Measurements from ENCODE around the gene SLC9A3.

SLC9A3 gene

DNA sequence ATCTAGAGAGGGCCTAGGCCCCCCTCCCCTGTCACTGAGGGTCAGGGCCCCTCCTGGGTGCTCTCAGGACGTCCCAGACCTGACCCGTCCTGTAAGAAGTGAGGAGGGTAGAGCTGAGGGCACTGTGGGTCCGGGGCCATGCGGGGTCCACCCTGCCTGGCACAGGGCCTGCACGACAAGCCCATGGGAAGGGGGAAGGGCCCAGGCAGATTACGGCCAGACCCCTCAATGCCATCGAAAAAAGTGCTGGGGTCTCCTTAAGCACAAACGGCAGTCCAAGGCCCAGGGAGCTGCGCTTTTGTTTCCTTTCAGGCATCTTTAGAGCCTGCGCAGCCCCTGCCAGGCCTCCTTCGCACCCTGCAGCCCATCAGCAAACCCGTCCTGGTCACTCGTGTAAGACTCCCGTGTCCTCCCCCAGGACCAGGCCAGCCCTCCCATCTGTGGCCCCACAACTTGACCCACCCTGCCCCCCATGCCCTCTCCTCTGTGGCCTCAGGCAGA is 85.7 kb downstream of the SLC9A3 start:
- no peak for DNase-seq

DNA sequence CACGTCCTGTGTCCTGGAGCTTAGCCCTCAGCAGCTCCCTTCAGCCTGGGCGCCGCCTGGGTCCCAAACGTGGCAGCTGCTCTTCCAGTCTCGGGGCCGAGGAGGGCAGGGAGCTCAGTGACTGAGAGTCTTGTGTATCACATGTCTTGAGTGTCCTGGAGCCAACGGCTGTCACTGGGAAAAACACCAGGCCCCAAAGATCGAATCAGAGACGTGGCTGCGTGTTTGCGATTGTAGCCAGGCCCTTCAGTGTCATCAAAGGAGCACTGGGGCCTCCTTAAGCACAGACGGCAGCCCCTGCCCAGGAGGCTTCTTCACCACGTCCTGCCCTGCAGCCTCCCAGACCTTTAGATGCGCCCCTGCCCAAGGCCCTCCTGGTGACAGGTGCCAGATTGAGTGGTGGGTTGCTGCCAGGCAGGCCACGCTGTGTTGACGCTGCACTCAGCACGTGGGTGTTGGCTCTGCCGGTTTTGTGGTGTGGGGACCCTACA is 86.9 kb downstream of the SLC9A3 start:
- no peak for DNase-seq

DNA sequence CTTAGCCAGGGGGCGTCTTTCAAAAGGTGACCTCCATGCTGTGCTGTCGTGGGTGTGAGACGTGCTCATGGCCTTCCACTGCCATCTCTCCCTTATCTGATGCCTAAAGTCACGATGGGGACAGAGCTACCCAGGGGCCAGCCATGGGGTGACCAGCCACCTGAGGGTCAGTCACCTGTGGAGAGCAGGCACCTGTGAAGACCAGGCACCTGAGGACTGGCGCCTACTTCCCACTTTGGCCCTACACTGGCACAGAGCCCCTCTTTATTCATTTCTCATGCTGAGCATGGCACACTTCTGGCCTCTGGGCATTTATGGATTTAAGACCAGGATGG is 87.6 kb downstream of the SLC9A3 start:
- DNase-seq, result no peak

- DNase-seq, result peak; percentile 30
Observed at GRCh38 chr5:435961-436640, 88.1 kb downstream of the SLC9A3 start.

- no peak for DNase-seq
Observed at GRCh38 chr5:435156-435790, 89.0 kb downstream of the SLC9A3 start.

DNA sequence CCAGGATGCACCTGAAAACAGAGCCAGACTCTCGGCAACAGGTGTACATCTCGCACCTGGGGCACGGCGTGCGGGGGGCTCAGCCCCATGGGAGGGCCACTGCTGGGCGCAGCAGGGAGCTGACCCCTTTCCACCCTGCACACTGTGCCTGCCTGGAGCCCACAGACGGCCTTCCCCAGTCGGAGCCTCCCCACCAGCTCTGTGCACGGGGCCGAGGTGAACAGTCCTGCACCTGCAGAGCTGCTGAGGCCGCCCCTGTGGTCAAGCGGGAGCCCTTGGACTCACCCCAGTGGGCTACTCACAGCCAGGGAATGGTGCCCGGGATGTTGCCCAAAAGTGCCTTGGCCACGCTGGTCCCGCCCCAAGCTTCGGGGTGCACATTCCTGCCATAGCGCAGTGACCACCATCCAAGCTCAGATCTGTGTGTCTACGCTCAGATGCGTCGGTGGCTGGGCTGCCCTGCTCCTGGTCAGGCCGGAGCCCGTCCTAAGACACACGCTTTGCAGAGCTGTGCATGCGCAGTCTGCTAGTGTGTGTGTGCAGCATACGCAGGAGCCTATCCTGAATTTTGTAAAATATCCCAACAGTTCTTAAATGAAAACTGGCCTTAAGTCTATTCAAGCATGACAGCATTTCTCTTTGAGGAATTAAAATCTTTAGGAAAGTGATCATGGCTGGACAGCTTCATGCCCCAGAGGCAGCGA is 89.7 kb downstream of the SLC9A3 start:
- no peak for DNase-seq

GRCh38 chr5:433836-434235 is 90.4 kb downstream of the SLC9A3 start:
- DNase-seq, result no peak

- no peak for DNase-seq
Observed at GRCh38 chr5:432928-433791, 91.1 kb downstream of the SLC9A3 start.

DNA sequence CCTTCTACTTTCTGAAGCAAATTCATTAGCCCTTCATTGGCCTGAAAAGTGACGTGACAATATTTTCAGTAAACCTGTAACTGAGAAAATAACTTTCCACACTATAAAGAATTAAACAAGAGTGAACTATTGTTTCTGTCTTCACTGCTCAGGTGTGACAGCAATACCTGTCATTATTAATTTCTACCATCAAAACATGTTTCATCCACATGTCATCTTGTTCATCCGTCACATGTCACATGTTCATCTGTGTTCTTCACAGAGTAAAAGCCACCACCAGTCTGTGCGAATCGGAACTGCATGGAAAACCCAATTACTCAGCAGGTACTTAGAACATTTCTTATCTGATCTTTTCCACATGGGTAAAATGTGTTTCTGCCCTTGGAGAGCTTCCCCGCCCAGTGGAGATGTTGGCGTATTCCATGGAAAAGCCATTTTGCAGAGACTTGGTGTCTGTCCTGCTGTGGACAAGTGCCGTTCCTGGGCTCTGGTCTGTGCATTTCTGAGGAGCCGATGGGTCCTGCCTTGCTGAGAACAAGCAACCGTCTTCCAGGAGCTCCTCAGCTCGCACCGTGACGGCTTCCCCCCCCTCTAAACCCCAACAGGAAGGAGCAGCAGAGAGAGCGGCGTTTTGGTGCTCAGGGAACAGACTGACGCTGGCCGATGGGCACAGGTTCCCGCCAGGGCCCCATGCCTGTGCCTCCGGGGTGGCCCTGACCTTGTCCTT is 91.9 kb downstream of the SLC9A3 start:
- no peak for DNase-seq

- no peak for DNase-seq
Observed at GRCh38 chr5:431711-432050, 92.6 kb downstream of the SLC9A3 start.

GRCh38 chr5:431001-431710 is 93.1 kb downstream of the SLC9A3 start:
- DNase-seq, result peak; percentile 43

- no peak for DNase-seq
Observed at GRCh38 chr5:430214-430925, 93.9 kb downstream of the SLC9A3 start.

DNA sequence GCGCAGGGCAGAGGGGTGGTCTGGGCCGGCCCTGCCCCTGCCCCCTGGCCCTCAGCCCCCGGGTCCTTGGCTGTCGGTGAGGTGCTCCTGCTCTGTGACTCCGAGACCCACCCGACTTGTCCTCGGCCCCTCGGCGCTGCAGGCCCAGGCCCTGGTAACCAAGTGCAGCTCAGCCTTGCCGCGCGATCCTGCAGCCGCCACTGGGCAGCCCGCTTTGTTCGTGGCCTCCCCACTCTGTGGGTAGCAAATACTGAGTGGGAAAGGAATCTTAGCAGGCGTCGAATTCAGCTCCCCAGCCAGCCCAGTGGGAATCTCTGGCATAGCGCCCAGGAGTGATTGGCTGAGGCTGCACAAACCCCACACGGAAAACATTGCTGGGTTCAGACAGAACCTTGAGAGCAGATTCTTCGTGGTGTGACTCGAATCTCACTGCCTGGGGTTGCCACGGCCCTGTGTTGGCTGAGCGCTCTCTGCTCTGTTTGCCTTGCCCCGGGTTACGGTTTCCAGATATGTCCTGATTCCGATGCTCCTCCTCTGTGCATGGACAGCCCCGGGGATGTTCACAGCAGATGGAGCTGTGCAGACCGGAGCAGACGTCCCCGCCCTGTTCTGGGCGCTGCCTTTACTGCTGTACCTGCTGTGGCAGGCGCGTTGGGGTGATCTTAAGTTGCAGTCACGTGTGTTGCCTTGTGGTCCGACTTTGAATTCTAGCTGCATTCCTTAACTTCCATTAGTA is 94.6 kb downstream of the SLC9A3 start:
- DNase-seq, result peak; percentile 47

DNA sequence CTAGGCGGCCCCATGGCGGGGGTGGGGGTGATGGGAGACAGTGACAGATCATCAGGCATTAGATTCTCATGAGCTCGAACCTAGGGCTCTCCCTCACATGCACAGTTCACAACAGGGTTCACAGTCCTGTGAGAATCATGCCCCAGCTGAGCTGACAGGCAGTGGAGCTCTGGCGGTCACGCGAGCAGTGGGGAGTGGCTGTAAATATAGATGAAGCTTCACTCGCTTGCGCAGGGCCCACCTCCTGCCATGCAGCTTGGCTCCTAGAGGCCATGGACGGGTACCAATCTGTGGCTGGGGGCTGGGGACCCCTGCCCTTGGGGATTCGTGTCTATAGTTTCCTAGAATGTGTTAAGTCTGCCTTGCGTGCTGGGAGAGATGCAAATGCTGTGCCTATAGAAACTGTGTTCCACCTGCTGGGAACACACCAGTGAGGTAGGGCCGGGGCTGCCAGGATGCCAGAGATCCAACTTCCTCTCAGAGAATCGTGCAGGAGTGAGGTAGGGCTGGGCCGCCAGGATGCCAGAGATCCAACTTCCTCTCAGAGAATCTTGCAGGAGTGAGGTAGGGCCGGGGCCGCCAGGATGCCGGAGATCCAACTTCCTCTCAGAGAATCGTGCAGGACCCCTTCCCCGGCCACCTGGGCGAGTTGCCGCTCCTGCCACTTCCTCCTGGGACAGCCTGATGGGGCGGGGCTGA is 95.3 kb downstream of the SLC9A3 start:
- no peak for DNase-seq

GRCh38 chr5:428219-428618 is 96.0 kb downstream of the SLC9A3 start:
- DNase-seq, result no peak

DNA sequence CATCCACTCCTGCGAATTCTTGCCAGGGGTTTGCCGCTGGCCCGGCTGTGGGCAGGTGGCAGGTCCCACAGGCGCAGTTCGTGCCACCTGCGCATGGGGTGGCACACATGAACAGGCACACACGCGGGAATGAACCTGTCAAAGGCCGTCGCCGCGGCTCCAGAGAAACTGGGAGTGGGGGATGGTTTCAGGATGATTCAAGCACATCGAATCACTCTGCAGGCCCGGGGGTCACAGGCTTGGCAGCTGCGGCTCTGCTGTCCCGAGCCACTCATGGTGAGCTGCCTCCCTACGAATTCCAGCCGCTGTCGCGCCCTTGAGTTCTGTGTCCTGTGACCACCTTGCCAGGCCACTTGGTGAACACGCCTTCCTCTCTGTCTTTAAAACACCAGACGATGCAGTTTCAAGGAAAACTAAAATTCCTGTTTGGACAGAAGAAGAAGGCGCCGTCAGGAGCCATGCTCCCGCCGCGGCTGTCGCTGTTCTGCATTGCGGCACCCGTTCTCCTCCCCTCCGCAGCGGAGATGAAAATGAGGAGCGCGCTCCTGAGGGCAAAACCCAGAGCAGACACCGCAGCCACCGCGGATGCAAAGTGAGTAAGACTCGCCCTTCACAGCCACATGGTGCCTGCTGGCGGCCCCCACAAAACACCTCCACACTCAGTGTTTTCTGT is 96.7 kb downstream of the SLC9A3 start:
- no peak for DNase-seq

GRCh38 chr5:426392-426976 is 97.8 kb downstream of the SLC9A3 start:
- DNase-seq, result no peak

DNA sequence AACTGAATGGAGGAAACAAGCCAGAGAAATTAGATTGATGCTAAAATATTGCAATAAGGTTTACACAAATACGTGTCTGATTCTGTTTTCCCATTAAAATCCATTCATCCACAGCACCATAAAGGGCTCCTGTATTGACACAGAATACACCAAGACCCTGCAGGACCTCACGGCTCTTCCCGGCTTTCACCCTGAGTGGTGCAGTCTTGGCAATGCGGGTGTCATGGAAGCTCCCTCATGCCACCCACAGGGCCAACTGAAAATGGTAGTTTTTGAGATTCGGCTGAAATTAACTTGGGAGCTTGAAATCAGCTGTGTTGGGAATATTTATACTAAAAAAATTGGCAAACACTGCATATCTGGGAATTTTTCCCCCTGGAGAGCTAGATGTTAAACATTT is 98.5 kb downstream of the SLC9A3 start:
- no peak for DNase-seq

Data from fibroblast of skin of right quadriceps (primary cell).